NOMO-1 treated with DMSO at 0.1 percent for 48 hours (cell line): ENCODE data around the gene RNF123.
"Not testable (repeated sequence)": the region's sequence is repeated elsewhere in the genome, so short reads cannot be mapped to it uniquely, and the experiment has no call there.

ENCODE experiments used
- DNase-seq: peaks from one replicate; lab custom pipeline; 2025; ENCODE audit not compliant: unreplicated experiment; lab: John Stamatoyannopoulos, UW

RNF123 gene

DNA sequence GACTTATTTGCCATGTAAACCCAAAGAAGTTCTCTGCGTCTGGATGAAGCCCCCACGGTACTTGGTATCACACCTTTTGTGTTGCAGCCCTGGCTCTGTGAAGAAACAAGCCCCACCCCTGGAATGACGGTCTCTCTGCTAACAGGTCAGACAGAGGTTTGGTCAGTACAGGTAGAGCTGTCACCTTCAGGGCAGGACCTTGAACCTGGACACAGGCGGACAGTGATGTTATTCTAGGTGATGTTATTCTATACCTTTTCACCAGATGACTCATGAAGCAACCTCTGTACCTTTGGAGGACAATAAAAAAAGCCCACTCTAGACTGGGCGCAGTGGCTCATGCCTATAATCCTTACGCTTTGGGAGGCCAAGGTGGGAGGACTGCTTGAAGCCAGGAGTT, 45.4 kb downstream of the RNF123 start:
- DNase-seq, result no peak

- no peak for DNase-seq
Measured at GRCh38 chr3:49738067-49738713, 48.8 kb downstream of the RNF123 start.

DNA sequence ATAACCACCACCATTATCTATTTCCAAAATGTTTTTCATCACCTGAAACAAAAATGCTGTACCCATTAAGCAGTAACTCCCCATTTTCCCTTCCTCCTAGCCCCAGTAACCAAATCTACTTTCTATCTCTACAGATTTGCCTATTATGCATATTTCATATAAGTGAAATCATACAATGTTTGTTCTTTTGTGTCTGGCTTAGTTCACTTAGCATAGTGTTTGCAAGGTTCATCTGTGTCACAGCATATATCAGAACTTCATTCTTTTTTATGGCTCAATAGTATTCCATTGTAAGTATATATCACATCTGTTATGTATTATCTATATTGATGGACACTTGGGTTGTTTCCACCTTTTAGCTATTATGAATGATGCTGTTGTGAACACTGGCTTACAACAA, 51.1 kb downstream of the RNF123 start:
- no peak for DNase-seq

- no peak for DNase-seq
Measured at GRCh38 chr3:49745986-49746385, 56.6 kb downstream of the RNF123 start.

DNA sequence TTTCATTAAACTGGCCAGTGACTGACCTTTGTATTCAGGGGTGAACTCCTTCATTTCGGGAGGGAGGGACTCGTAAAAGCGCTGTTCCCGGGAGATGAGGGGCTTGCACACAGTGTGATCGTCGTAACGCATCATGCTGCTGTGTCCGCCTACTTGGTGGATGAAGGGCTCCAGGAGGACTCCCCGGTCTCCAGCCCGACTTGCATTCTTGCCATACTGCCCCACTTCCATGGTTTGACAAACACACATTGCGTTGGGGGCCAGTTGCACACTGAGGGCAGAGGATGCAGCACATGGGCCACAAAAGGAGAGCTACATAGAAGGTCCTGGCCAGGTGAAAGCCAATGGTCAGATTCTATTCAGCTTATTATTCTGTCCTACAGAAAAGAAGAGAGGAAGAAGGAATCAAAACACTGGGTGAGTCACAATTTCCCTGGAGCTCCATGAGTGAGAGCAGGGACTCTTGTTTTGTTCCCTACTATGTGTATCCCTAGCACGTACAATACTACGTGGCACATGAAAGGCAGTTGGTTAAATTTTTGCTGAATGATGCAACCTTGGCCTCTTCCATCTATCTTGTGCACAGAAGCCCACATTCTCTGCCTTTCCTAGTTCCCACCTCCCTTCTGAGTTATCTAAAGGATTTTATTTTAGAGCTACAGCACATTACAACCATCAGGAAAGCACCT, 58.6 kb downstream of the RNF123 start:
- DNase-seq, result no peak

DNA sequence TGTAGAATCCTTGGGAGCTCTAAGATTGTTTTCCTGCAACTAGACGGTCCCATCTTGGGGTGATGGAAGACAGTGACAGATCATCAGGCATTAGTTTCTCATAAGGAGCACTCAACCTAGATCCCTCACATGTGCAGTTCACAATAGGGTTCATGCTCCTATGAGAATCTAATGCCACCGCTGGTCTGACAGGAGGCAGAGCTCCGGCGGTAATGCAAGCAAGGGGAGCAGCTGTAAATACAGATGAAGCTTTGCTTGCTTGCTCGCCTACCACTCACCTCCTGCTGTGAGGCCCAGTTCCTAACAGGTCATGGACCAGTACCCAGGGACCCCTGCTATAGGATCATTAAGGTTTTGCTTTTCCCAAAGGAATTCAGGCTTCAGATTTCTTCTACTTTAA, 59.5 kb downstream of the RNF123 start:
- DNase-seq, result not testable (repeated sequence)

GRCh38 chr3:49750056-49750455, 60.7 kb downstream of the RNF123 start:
- no peak for DNase-seq

DNA sequence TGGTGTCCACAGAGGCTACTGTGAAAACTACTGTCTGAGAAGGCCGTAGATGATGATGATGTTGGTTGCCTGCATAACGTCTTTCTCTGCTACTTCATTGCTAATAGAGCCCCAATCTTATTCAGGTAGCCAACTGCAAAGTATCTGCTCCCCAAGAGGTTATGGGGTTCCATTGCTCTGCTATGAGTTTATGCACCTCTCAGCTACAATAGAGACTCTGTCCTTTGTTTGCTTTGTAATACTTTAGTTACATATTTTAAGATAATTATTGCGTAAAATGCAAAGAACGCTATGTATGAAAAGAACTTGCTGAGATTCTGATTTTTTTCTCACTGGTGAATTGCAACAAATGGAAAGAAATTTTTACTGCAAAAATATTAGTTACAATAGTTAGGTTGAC, 62.1 kb downstream of the RNF123 start:
- DNase-seq, result no peak

GRCh38 chr3:49754536-49754935, 65.2 kb downstream of the RNF123 start:
- no peak for DNase-seq

- DNase-seq, result no peak
Measured at GRCh38 chr3:49756036-49756435, 66.7 kb downstream of the RNF123 start.

GRCh38 chr3:49757197-49757596, 67.8 kb downstream of the RNF123 start:
- no peak for DNase-seq

DNA sequence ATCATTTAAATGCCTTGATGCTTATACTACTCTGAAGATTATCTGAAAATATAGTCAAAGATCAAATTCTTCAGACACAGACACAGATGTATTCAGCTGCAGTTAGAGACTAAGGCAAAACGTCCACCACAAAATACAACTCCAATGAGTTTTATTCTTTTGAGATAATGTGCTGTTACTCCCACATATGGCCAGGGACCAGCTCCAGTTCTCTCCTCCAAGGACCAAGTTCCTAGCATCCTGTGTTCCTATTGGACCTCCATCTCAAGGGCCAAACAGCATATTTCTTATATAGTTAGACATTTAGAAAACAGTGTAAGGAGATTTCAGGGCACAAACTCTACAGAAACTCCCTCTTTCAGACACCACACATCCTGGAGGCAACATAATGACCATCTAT, 69.9 kb downstream of the RNF123 start:
- DNase-seq, result no peak

DNA sequence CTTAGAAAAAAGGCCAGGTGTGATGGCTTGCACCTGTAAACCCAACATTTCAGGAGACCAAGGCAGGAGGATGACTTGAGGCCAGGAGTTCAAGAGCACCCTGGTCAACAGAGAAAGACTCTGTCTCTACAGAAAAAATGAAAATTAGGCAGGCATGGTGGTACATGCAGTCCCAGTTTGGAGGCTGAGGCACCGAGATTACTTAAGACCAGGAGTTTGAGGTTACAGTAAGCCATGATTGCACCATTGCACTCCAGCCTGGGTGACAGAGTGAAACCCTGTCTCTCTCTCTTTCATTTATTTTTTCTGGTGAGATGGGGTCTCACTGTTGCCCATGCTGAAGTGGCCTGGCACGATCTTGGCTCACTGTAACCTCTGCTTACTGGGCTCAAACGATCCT, 72.3 kb downstream of the RNF123 start:
- DNase-seq, result no peak

- DNase-seq, result no peak
Measured at GRCh38 chr3:49763981-49764380, 74.6 kb downstream of the RNF123 start.

GRCh38 chr3:49769286-49769915, 80.0 kb downstream of the RNF123 start:
- no peak for DNase-seq

- DNase-seq, result no peak
Measured at GRCh38 chr3:49769926-49770325, 80.6 kb downstream of the RNF123 start.
